Upper lobe of left lung (tissue), 6 donors: ENCODE results near the gene C7orf57. TPM values are rescaled to one million over a fixed set of nuclear protein-coding genes. Genes with fewer than 3 reads are reported as not detected.

ENCODE experiments used
- ATAC-seq, 2 donors: fragments of 200-7000 bp; cut with Tn5 transposase; one replicate each; pipeline ENCODE4 v1.9.1; 2022; ENCODE audit warnings: mild to moderate bottlenecking in 2 of 2, moderate library complexity in 2 of 2; ENCODE audit not compliant: low FRiP score in 2 of 2
- DNase-seq, 2 donors: peaks; one replicate each; pipeline ENCODE4 v3.0.0-alpha.2; 2019 to 2020
- H3K27ac ChIP-seq, 4 donors: fragments of 200-600 bp; sonication (generic); one replicate each; pipeline ENCODE4 v1.5.1; 2016 to 2019
- H3K27me3 ChIP-seq, 4 donors: fragments of 200-600 bp; sonication (generic); one replicate each; pipeline ENCODE4 v1.5.1; 2017 to 2019
- H3K36me3 ChIP-seq, 4 donors: fragments of 200-600 bp; sonication (generic); one replicate each; pipeline ENCODE4 v1.5.1; 2016 to 2019
- H3K4me1 ChIP-seq, 4 donors: fragments of 200-600 bp; sonication (generic); one replicate each; pipeline ENCODE4 v1.5.1; 2018 to 2019
- H3K4me3 ChIP-seq, 4 donors: fragments of 200-600 bp; sonication (generic); one replicate each; pipeline ENCODE4 v1.5.1; 2017 to 2019; ENCODE audit warnings: mild to moderate bottlenecking in 2 of 4, moderate library complexity in 1 of 4
- H3K9me3 ChIP-seq, 4 donors: fragments of 200-600 bp; sonication (generic); one replicate each; pipeline ENCODE4 v1.5.1; 2018 to 2019
- EP300 ChIP-seq, 4 donors: sonication (generic); formaldehyde crosslinking; IDR thresholded peaks; one replicate each; pipeline ENCODE4 v1.5.1; 2017; ENCODE audit warnings: antibody characterized with exemption in 4 of 4, control low read depth in 2 of 4
- POLR2A ChIP-seq, 4 donors: fragments of 450-650 bp; IDR thresholded peaks; one replicate each; pipeline ENCODE4 v1.5.1; 2016 to 2017; ENCODE audit warnings: antibody characterized with exemption in 4 of 4, mild to moderate bottlenecking in 2 of 4
- POLR2AphosphoS5 ChIP-seq, 2 donors: sonication (generic); formaldehyde crosslinking; IDR thresholded peaks; one replicate each; pipeline ENCODE4 v1.5.1; 2017; ENCODE audit warnings: antibody characterized with exemption in 2 of 2
- WGBS, 2 donors: methylation state at CpG; one replicate each; pipeline ENCODE4 v1.1.5; 2017 to 2018; 5-methylcytosine and 5-hydroxymethylcytosine counted together
- total RNA-seq, 6 donors: library from RNA; depleted of rRNA in 4 of 6; stranded (reverse); fragments of >200 nt in 4 of 6; gene quantifications; one replicate each; pipeline versions ENCODE4 v1.1.0 to v1.2.1, GENCODE V29; 2016 to 2021
- TF ChIP-seq, protein P1 (sequence below), 6 experiments: fragments of 450-650 bp in 4 of 6; fragments of 200-600 bp in 2 of 6; sonication (generic) in 2 of 6; IDR thresholded peaks; one replicate each; pipeline ENCODE4 v1.5.1; 2016 to 2019; ENCODE audit warnings: antibody characterized with exemption in 6 of 6
- donor health status: DM: no; HTN: no; CAD: no; lungs with moderate emphysema.
- donor health status: DM: no; HTN: yes; CAD: no; lungs with severe emphysema.

The C7orf57 gene
- total RNA-seq, 6 donors from 2014 or later, result 0.29 to 15.5 (median 1.9) TPM

GRCh38 chr7:48087349-48087748 lies 52.0 kb downstream of the C7orf57 start:
- ATAC-seq (no peak), DNase-seq (no peak)
- H3K4me3 ChIP-seq, result no peak overlapping the region
- H3K27ac ChIP-seq, result peak overlapping the region; percentile 94 to 98 (median 98)
- peaks cover 40 to 55% (median 49%) of the 10 kb centered on the region in 4 donors for H3K4me1 ChIP-seq
- no peaks in the 10 kb centered on the region for H3K27me3 ChIP-seq
- peaks cover 0 to 19% (median 6%) of the 10 kb centered on the region in 4 donors for H3K36me3 ChIP-seq
- H3K9me3 ChIP-seq, result no peaks in the 10 kb centered on the region
- 64 to 77% methylated on average over 7 of the region's 7 CpGs for WGBS, 2 donors
- TF ChIP-seq EP300 (IDR thresholded peaks at IDR 0.05) (no peak), POLR2AphosphoS5 (IDR thresholded peaks at IDR 0.05) (peak; percentile 41 to 56), POLR2A (IDR thresholded peaks at IDR 0.05) (peak in 1 of 4 donors; percentile 59)
- TF ChIP-seq, protein P1, sequence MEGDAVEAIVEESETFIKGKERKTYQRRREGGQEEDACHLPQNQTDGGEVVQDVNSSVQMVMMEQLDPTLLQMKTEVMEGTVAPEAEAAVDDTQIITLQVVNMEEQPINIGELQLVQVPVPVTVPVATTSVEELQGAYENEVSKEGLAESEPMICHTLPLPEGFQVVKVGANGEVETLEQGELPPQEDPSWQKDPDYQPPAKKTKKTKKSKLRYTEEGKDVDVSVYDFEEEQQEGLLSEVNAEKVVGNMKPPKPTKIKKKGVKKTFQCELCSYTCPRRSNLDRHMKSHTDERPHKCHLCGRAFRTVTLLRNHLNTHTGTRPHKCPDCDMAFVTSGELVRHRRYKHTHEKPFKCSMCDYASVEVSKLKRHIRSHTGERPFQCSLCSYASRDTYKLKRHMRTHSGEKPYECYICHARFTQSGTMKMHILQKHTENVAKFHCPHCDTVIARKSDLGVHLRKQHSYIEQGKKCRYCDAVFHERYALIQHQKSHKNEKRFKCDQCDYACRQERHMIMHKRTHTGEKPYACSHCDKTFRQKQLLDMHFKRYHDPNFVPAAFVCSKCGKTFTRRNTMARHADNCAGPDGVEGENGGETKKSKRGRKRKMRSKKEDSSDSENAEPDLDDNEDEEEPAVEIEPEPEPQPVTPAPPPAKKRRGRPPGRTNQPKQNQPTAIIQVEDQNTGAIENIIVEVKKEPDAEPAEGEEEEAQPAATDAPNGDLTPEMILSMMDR (IDR thresholded peaks at IDR 0.05), result no peak

- DNase-seq, result peak; percentile 91 to 95
- Histone ChIP-seq H3K9me3 (no peaks in the 10 kb centered on the region), H3K4me3 (peak overlapping the region; percentile 88 to 98 (median 95)), H3K4me1 (peaks cover 40 to 58% (median 49%) of the 10 kb centered on the region in 4 donors), H3K27me3 (no peaks in the 10 kb centered on the region), H3K27ac (peak overlapping the region; percentile 94 to 98 (median 98)), H3K36me3 (peaks cover 0 to 30% (median 12%) of the 10 kb centered on the region in 4 donors)
- ATAC-seq, result peak; percentile 83 to 95
- TF ChIP-seq EP300 (IDR thresholded peaks at IDR 0.05) (peak in 2 of 4 donors; percentile 66 to 89), POLR2A (IDR thresholded peaks at IDR 0.05) (peak in 1 of 4 donors; percentile 34), POLR2AphosphoS5 (IDR thresholded peaks at IDR 0.05) (peak in 1 of 2 donors; percentile 61)
- TF ChIP-seq, protein P1 (IDR thresholded peaks at IDR 0.05), result no peak
- 0% methylated on average over 7 to 9 of the region's 25 CpGs for WGBS, 2 donors
These were observed 53.3 kb downstream of the C7orf57 start for GRCh38 chr7:48088559-48089045.

DNA sequence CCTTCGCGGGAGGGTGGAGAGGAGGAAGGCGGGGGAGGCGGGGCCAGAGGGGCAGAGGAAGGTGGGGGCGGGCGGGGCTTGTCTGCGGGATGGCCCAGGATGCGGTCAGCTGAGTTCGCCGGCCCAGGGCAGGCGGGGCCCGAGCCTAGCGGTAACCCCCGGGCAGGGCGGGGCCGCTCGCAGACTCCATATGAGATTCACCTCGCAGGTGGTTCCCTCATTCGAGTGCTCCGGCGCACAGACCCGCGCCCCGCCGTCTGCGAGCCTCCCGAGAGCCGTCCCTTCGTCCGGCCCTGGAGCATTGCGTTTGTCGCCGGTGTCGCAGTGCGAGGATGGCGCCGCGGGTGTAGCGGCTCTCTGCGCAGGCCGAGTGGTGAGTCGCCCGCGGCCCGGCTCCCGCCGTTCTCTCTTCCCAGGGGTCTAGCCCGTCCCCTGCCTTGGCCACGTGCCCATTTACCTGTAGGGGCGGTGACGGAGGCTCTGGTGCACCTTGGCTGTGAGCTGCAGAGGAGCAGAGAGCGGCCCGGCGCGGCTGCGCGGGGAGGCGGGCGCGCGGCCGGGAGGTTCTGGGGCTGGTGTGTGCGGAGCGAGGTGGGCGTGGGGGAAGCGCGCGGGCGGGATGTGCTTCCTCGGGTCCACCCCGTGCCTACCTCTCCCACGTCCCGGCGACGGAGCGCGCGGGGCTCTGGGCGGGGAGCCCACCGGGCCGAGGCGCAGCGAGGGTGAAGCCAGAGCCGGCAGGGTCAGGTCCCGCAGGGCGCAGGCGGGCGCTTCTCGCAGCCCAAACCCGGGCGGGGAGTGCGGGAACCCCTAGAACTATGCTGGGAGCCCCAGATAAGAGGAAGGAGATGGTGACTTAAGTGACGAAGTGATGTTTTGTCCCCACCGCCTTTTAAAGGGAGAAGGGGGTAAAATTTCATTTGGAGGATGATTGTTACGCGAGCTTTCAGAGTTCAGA lies 54.0 kb downstream of the C7orf57 start, which contains the start of gene UPP1:
Gene UPP1 (plus strand): TSS at position 220 of the 958 bp plus-strand sequence. CDS start 5,519 bp downstream, outside the sequence.
- 6 to 17% methylated on average over 7 to 27 of the region's 96 CpGs for WGBS, 2 donors
- peak; percentile 92 to 96 for ATAC-seq
- TF ChIP-seq EP300 (IDR thresholded peaks at IDR 0.05) (no peak), POLR2AphosphoS5 (IDR thresholded peaks at IDR 0.05) (peak; percentile 83 to 88), POLR2A (IDR thresholded peaks at IDR 0.05) (peak; percentile 47 to 95 (median 86))
- TF ChIP-seq, protein P1 (IDR thresholded peaks at IDR 0.05), result peak in 1 of 6 experiments; percentile 36
- Histone ChIP-seq H3K9me3 (no peaks in the 10 kb centered on the region), H3K36me3 (peaks cover 0 to 37% (median 19%) of the 10 kb centered on the region in 4 donors), H3K27me3 (no peaks in the 10 kb centered on the region), H3K27ac (peak within 1 kb of the TSS; percentile 94 to 98 (median 98)), H3K4me3 (peak within 1 kb of the TSS; percentile 88 to 98 (median 95)), H3K4me1 (peaks cover 40 to 61% (median 49%) of the 10 kb centered on the region in 4 donors)
- peak; percentile 97 to 98 for DNase-seq

DNA sequence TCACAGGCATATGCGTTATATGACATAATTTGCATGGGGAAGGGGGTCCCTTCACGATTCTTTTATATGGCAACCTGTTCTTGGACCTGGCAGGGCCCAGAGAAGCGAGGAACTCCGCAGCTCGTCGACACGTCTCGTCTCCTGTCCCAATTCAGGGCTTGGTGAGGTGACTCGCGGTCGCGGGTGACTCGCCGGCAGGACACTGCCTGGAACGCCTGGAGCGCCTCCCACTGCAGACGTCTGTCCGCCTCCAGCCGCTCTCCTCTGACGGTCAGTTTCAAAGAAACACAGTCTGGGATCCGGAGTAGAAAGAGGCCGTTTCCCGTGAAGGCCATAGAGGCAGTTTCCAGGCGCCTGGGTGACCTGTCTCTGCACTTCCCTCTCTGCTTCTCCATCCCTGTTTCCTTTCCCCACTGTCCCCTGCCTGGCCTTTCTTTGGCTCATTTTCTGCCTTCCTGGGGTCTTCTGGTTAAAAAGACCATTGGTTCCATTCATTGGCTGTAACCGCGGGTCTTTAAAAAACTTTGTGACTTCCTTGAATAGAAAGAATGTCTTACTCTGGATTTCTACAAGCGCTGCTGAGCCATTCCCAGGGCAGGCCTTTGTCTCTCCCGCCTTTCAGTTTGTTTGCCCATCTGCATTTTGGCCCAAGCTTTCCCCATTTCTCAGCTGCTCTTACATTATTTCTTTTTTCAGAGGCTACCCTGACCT lies 54.9 kb downstream of the C7orf57 start:
- TF ChIP-seq POLR2A (IDR thresholded peaks at IDR 0.05) (peak in 1 of 4 donors; percentile 31), POLR2AphosphoS5 (IDR thresholded peaks at IDR 0.05) (peak; percentile 32 to 38)
- TF ChIP-seq, protein P1 (IDR thresholded peaks at IDR 0.05), result no peak
- 40 to 58% methylated on average over 14 to 28 of the region's 28 CpGs for WGBS, 2 donors
- DNase-seq (peak; percentile 58 to 86), ATAC-seq (no peak)
- peak overlapping the region; percentile 88 to 98 (median 95) for H3K4me3 ChIP-seq
- H3K9me3 ChIP-seq, result no peaks in the 10 kb centered on the region
- H3K27ac ChIP-seq, result peak overlapping the region; percentile 94 to 98 (median 98)
- H3K27me3 ChIP-seq, result no peaks in the 10 kb centered on the region
- H3K36me3 ChIP-seq, result peaks cover 0 to 47% (median 25%) of the 10 kb centered on the region in 4 donors
- H3K4me1 ChIP-seq, result peaks cover 34 to 62% (median 46%) of the 10 kb centered on the region in 4 donors
